ENCODE data around the gene TLE2.
A peak's percentile ranks its signal among the peaks of the same experiment; 100 is the strongest.
"Not testable (repeated sequence)": the region's sequence is repeated elsewhere in the genome, so short reads cannot be mapped to it uniquely, and the experiment has no call there.

TLE2 gene

DNA sequence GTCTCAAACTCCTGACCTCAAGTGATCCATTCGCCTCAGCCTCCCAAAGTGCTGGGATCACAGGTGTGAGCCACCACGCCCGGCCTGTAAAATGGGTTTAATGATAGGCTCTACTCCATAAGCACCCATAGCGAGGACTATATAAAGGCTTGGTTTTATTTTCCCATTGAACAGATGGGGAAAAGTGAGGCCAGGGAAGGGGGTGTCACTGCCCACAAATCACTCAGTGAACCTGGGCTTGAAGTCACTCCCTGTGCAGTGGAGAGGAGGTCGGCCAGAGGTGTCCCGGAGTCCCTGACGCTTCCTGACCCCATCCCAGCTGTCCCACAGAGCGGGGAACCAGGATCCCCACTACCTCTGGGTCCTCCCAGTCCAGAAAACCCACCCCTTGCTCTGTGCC is 14.9 kb downstream of the TLE2 start:
- DNase-seq (ENCODE audit: low read depth, low spot score) = no peak

GRCh38 chr19:3013263-3013725 is 15.8 kb downstream of the TLE2 start:
- DNase-seq (ENCODE audit: low read depth, low spot score) = no peak

GRCh38 chr19:3012621-3013262 is 16.3 kb downstream of the TLE2 start:
- peak; percentile 47 for DNase-seq (ENCODE audit: low read depth, low spot score)

DNA sequence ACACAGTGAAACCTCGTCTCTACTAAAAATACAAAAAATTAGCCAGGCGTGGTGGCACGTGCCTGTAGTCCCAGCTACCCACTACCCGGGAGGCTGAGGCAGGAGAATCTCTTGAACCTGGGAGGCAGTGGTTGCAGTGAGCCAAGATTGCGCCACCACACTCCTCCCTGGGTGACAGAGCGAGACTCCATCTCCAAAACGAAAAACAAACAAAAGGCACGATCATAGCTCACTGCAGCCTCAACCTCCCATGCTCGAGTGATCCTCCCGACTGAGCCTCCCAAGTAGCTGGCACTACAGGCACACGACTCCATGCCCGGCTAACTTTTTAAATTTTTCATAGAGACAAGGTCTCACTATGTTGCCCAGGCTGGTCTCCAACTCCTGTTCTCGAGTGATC is 17.0 kb downstream of the TLE2 start:
- DNase-seq (ENCODE audit: low read depth, low spot score) = not testable (repeated sequence)

DNA sequence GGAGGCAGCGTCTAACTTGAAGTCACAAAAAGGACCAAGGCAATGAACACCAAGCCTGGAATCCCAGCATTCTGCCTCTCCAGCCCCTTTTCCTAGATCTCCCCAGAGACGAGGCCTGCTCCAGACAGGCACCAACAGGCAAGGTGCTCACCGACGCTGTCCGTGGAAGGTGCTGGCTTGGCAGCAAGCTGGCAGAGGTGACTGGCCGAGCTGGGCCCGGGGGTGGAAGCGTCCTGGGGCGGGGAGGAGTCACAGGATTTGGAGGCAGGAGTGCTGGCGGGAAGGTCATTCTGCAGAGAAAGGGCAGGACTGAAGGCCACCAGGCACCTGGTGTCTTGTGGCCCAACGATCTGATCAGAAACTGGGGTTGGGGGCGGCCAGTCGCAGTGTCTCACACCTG is 18.2 kb downstream of the TLE2 start:
- DNase-seq (ENCODE audit: low read depth, low spot score) = no peak

GRCh38 chr19:3008994-3009393 is 20.1 kb downstream of the TLE2 start:
- DNase-seq (ENCODE audit: low read depth, low spot score) = no peak

DNA sequence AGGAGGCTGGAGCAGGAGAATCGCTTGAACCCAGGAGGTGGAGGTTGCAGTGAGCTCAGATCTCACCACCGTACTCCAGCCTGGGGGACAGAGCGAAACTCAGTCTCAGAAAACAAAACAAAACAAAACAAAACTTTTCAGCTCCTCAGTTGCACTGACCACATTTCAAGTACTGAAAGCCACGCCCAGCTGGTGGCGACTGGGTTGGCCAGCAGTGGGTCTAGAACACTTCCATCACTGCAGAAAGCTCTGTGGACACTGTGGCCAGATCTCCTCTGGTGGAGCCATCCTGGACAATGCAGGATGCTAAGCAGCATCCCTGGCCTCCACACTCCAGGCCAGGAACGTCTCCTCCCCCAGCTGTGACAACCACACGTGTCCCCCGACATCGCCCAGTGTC is 21.1 kb downstream of the TLE2 start:
- no peak for DNase-seq (ENCODE audit: low read depth, low spot score)

DNA sequence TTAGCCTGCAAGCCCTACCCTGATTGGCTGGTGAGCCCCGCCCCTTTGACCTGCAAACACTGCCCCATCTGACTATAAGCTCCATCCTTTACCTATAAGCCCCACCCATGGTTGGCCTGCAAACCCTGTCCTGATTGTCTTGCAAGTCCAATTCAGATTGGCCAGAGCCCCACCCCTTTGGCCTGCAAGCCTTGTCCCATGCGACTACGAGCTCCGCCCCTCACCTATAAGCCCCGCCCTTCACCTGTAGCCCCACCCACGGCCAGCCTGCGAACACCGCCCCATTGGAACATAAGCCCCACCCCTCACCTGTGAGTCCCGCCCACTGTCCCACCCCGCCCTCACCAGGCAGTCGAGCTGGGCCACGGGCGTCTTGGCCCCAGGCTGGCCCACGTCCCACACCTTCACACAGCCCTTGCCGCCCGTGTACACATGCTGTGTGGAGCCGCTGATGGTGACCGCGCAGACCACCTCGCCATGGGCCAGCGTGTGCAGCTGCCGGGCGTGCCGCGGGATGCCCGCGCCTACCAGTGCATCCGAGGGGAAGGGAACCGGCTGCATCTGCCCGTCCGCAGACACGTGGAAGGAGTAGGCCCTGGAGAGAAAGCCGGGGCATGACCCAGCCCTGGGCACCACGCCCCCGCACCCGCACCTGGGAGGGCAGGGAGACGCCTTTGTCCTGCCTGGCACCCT is 22.9 kb downstream of the TLE2 start:
- DNase-seq (ENCODE audit: low read depth, low spot score) = peak; percentile 90

- DNase-seq (ENCODE audit: low read depth, low spot score) = no peak
Observed at GRCh38 chr19:3005345-3005744, 23.7 kb downstream of the TLE2 start.

GRCh38 chr19:3004522-3004921 is 24.6 kb downstream of the TLE2 start:
- DNase-seq (ENCODE audit: low read depth, low spot score) = no peak

- DNase-seq (ENCODE audit: low read depth, low spot score) = no peak
Observed at GRCh38 chr19:3003046-3003445, 26.0 kb downstream of the TLE2 start.

GRCh38 chr19:3001235-3001800 is 27.8 kb downstream of the TLE2 start:
- no peak for DNase-seq (ENCODE audit: low read depth, low spot score)

GRCh38 chr19:2998642-2999041 is 30.4 kb downstream of the TLE2 start:
- DNase-seq (ENCODE audit: low read depth, low spot score) = no peak

- no peak for DNase-seq (ENCODE audit: low read depth, low spot score)
Observed at GRCh38 chr19:2997720-2998119, 31.4 kb downstream of the TLE2 start.

DNA sequence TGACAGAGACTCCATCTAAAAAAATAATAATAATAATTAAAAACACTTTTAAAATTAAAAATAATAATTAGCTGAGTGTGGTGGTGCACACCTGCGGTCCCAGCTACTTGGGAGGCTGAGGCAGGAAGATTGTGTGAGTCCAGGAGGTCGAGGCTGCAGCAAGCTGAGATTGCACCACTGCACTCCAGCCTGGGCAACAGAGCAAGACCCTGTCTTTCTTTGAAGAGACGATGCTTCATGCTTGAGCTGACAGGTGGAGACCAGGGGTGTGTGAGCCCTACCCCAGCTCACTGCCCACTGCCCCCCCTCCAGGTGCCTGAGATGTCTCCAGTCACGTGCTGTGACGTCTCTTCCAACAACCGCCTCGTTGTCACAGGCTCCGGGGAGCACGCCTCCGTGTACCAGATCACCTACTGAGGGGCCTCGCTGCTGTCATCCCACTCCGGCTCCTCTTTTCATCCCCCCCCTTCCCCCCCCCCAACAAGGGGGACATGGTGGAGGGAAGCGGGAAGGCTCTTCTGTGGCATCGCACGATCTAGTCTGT is 34.4 kb downstream of the TLE2 start:
- no peak for DNase-seq (ENCODE audit: low read depth, low spot score)

DNA sequence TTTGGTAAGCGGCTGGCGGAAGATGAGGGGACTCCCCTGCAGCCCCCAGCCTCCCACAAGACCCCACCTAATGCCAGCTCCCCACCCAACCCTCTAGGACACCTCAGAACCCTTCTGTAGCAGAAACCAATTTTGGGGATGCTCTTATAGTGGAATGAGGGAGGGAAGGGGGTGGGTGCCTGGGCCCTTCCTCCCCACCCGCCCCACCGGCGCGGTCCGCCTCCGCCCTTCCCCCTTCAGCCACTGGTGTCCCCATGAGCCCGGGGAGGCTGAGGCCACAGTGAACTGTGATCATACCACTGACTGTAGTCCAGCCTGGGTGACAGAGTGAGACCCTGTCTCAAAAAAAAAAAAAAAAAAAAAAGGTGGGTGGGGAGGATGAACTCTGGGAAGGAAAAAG is 35.5 kb downstream of the TLE2 start:
- DNase-seq (ENCODE audit: low read depth, low spot score) = no peak

DNA sequence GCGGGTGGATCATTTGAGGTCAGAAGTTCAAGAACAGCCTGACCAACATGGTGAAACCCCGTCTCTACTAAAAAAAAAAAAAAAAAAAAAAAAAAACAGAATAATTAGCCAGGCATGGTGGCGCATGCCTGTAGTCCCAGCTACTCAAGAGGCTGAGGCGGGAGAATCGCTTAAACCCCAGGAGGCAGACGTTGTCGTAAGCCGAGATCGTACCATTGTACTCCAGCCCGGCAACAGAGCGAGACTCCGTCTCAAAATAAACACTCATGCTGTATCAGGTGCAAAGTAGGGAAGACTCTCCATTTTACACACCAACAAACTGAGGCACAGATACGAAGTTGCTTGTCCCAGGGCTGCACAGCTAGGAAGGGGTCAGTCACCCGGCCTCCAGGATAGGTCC is 36.1 kb downstream of the TLE2 start:
- DNase-seq (ENCODE audit: low read depth, low spot score) = no peak

DNA sequence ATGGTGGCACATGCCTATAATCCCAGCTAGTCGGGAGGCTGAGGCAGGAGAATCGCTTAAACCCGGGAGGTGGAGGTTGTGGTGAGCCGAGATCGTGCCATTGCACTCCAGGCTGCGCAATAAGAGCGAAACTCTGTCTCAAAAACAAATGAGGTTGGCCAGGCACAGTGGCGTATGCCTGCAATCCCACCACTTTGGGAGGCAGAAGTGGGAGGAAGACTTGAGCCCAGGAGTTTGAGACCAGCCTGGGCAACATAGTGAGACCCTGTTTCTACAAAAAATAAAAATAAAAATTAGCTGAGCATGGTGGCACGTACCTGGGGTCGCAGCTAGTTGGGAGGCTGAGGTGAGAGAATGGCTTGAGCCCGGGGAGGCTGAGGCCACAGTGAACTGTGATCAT is 36.7 kb downstream of the TLE2 start:
- DNase-seq (ENCODE audit: low read depth, low spot score) = not testable (repeated sequence)

DNA sequence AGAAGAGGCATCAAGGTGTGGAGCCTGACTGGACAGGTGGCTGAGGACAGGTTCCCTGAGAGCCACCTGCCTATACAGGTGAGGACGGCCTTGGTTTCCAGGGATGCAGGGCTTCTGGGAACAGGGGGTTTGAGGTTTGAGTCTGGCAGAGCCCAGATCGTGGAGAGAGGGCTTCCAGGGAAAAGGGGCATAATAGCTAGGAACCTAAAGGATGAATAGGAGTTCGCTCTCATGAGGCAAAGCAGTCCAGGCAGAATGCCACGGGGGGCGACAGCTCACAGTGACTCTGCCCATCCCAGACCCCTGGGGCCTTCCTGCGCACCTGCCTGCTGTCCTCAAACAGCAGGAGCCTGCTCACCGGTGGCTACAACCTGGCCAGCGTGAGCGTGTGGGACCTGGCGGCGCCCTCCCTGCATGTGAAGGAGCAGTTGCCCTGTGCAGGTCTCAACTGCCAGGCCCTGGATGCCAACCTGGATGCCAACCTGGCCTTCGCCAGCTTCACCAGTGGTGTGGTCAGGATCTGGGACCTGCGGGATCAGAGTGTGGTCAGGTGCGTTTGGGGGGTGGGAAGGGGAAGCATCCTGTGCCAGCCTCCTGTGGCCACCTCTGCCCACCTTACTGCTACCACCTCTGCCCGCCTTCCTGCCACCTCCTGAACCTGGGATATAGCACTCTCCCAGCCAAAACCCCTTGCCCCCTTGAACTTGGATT is 39.7 kb downstream of the TLE2 start:
- DNase-seq (ENCODE audit: low read depth, low spot score) = no peak

GRCh38 chr19:2988568-2988967 is 40.5 kb downstream of the TLE2 start:
- no peak for DNase-seq (ENCODE audit: low read depth, low spot score)

GRCh38 chr19:2987797-2988196 is 41.3 kb downstream of the TLE2 start:
- DNase-seq (ENCODE audit: low read depth, low spot score) = no peak

- peak; percentile 70 for DNase-seq (ENCODE audit: low read depth, low spot score)
Observed at GRCh38 chr19:2986951-2987524, 42.0 kb downstream of the TLE2 start.

Data from ELF-1 (cell line).